Stimulated activated CD4-positive, alpha-beta T cell treated with anti-CD3 and anti-CD28 coated beads, Interleukin-1b, Interleukin-23, amount 100 ng/mL, for 48 hours (primary cell): ENCODE measurements around the gene PPP2R5A.
A peak's percentile ranks its signal among the peaks of the same experiment; 100 is the strongest.

ENCODE experiments used
- DNase-seq: peaks from one replicate; pipeline ENCODE4 v3.0.0-alpha.2; 2020

The PPP2R5A gene

GRCh38 chr1:212284744-212285684, at the start of gene PPP2R5A:
TSS of gene PPP2R5A (plus strand) at chr1:212285410. CDS start at chr1:212286111, 701 bp downstream.
- peak; percentile 99 for DNase-seq

DNA sequence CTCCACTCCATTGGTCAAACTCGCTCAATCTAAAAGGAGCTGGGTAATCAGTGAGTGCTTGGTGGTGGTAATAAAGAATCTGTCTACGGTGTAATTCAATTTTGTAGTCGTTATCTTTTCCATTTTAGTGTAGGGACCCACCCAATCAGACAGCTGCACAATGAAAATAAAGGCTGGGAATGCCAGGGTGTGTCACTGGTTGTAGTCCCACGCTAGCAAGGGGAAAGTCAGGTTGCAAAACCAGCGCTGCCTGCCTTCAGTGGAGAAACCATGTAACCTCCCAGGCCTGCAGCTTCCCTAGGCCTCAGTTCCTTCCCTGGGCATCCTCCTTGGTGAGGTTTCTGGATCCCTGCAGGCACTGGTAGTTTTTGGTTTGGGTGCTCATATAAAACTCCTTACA, 49.4 kb upstream of the PPP2R5A start:
- no peak for DNase-seq

DNA sequence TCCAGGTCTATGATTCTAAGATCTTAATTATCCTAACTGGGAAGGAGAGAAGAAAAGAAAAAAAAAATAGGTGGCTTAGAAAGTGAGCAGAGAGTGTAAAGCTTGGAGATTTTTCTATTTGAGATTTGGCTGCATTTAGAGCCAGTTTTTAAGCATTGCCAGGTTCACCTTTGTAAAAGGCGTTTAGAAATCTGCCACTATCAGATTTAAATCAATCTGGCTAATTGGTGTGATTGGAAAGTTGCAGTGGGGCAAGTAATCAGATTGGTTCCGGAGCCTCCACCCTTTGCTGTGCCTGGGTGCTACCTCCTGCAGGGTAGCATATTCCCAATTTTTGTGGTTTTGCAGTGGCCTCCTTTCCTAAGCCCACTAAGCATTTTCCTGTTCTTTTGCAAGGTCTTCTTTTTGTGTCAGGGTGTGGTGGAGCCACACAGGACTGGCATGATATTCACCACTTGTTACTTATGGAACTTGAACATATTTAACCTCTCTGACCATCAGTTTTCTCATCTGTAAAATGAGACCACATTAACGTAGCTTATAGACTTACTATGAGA, 48.5 kb upstream of the PPP2R5A start:
- DNase-seq: no peak

GRCh38 chr1:212237651-212238050, 47.6 kb upstream of the PPP2R5A start:
- peak; percentile 12 for DNase-seq

DNA sequence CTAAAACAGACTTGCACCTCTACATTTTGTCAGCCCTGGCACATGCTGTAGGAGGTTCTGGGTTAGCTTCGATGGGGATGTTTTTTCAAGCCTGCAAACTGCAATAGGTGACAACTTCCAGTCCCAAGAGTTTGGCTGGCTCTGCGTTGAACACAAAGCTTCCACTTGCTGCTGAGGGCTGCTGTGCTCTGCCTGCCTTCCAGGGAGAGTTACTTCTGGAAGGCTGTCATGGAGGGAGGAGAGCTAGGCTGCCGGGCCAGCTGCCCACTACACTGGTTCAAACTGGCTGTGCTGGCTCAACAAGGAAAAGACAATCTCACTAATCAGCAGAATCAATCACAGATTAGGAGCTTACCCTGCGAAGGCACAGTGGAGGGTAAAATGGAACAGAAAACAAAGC, 46.7 kb upstream of the PPP2R5A start:
- no peak for DNase-seq

DNA sequence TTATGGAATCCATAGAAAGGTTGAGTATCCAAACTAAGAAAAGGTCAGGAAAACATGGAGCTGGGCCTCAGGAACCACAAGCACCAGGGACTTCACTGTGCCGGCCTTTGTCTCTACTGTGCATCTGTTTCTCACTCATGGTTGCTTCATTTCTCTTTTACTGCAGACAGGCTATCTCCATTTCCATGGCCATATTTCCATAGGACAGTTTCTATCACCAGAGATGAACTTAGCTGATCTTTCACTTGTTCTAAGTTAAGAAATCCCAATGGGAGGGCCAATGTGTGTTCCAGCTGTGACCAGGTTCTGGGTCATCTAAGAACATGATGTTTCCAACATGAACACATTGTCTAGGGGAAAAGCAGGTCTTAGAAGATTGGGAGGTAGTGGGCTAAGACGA, 43.7 kb upstream of the PPP2R5A start:
- no peak for DNase-seq

- DNase-seq: no peak
Measured at GRCh38 chr1:212241957-212242287, 43.3 kb upstream of the PPP2R5A start.

- DNase-seq: no peak
Measured at GRCh38 chr1:212242288-212242984, 42.8 kb upstream of the PPP2R5A start.

DNA sequence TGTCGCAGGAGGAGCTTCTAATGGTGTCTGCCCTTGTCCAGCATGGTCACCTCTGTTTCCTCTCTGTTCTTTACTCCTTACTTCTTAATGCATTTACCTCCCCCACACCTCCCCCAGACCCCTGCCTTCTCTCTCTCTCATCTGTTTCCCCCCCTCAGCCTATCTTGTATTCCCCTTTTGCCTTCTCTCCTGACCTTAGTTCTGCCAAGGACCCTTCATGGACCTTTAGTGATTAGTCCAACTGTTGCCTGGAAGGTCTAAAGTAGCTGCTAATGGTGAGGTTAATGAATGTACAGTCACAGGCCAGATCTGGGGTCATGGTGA, 42.3 kb upstream of the PPP2R5A start:
- no peak for DNase-seq

GRCh38 chr1:212244441-212244840, 40.8 kb upstream of the PPP2R5A start:
- DNase-seq: no peak

GRCh38 chr1:212247179-212247721, 38.0 kb upstream of the PPP2R5A start:
- no peak for DNase-seq

GRCh38 chr1:212247988-212248387, 37.2 kb upstream of the PPP2R5A start:
- no peak for DNase-seq

DNA sequence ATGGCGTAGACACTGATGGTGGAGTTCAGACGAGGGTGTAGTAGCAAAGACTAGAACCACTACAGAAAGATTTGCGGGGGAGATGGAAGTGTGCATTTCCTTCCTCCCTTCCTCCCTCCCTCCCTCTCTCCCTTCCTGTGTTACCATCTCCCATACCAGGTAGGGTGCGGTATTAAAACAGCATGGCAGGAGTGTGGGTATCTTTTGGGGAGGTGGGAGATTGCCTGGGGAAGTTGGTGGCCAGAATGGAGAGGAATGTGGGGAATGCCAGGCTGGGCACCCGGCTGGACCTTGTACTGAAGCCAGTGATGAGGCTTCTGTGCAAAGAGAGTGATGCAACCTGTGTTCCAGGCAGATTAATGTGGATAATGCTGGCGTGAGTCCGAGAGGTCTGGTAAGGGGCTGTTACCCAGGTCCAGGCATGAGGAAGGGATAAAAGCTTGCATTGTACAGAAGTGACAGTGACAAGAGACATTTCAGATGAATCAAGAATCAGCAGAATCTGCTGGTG, 30.3 kb upstream of the PPP2R5A start:
- no peak for DNase-seq

GRCh38 chr1:212255705-212256307, 29.4 kb upstream of the PPP2R5A start:
- no peak for DNase-seq

DNA sequence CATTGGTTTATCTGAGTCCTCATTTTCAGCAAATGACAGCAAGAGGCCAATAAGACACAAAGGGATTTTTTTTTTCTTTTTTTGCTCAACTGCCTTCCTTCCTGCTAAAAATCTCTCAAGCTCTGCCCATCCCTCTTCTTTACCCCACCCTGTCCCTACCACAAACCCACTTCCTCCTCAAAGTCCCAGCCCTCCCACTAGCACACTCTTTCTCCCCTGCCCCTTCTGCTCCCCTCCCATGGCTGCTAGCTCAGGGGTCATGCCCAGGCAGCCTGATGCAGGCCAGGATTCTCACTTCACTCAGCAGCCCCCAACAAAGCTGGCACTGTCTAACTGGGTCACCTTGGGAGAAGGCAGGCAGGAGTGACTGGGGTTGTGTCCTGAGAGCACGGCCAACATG, 28.8 kb upstream of the PPP2R5A start:
- DNase-seq: no peak

GRCh38 chr1:212257157-212257556, 28.1 kb upstream of the PPP2R5A start:
- no peak for DNase-seq

GRCh38 chr1:212259693-212260480, 25.3 kb upstream of the PPP2R5A start:
- no peak for DNase-seq

DNA sequence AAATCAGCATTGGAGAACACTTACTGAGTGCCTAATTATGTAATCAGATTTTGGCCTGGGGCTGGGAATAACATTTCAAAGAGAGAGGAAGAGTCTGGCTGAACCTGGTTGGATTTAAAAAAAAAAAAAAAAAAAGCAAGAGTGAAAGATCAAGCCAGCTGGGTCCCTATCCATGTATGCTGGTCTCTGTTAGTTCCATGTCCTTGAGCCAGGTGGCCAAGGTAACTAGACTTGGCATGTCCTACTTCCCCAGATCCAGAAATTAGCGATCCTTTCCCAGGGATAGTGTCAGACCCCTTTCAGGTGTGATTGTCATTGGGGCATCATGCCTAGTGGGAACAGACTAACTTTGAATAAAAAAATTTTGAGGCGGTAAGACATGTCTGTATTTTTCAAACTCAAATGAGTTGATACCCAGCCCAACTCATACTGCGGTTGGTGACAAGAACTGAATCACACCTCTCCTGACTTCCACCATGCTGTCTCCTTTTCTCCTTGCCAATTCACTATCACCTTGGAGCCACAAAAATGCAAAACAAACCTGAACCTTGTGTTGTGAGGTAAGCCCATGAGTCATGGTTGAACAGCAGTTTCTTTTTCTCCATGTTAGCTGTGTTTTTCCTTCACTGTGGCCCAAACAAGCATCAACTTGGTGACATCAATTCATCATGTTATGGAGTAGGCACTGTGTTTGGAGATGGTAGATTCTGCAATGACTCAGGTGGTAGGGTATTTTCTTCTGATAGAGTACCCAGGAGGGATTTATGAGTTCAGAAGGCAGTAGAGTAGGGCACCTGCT, 24.5 kb upstream of the PPP2R5A start:
- DNase-seq: peak; percentile 37

DNA sequence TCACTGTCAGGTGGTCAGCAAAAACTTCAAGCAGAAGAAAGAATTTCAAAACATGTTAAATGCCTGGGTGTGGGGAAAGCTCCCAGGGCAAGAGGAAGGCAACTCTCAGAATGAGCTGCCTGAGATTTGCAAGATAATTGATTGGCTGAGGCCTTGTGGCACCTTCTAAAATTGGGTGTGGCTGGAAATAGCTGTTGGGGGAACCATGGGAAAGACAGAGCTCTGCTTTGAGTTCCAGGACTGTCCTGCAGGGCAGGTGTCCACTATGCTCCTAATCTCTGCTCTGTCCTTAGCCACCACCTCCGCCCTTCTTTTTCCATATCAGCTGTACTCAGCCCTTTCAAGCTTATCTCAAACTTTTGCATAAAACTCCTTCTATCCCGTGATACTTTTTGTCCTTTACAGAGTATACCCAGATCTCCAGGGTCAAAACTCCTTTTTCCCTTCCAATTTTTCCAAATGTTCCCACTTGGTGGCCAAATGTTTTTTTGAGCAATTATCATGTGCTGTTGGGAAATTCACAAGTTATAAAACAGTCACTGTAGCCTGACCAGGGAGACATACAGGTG, 23.8 kb upstream of the PPP2R5A start:
- DNase-seq: no peak

DNA sequence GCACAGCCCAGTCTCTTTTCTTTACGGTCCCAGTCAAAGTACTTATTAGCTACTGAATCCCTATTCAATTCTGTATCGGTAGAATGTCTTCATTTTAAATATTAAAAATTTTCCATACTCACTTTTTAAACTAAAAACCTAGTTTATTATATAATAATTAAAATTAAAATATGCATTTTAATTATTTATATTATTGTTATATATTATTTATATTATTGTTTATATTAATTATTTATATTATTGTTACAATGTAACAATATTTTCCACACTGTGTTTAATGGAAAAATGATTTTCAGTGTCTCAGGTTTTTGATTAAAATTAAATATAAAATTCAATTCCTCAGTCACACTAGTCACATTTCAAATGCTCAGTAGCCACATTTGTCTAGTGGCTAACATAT, 18.2 kb upstream of the PPP2R5A start:
- no peak for DNase-seq

DNA sequence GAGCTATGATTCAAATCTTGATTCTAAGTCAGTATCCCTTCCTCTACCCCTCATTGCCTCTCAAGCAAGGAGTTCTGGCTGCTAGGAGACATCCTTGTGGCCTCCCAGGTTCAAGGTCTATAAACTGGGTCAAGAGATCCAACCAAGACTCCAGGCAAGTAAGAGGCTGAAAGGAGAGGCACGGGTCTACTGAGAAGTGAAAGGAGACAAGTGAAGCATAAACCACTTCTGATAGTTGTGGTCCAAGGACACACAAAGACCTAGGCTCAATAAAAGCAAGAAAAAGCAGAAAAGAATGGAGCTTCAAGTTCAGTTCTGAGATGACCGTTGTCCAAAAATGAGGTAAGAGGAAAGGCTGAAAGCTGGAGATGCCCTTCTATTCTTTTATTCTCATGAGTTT, 17.8 kb upstream of the PPP2R5A start:
- DNase-seq: no peak
